NCI-H146 treated with DMSO at 0.1 percent for 48 hours (cell line): ENCODE data around the gene FLOT1.
"Not testable (repeated sequence)": the region's sequence is repeated elsewhere in the genome, so short reads cannot be mapped to it uniquely, and the experiment has no call there.

ENCODE experiments used
- DNase-seq: peaks from one replicate; lab custom pipeline; 2025; ENCODE audit not compliant: unreplicated experiment; lab: John Stamatoyannopoulos, UW

FLOT1 gene

GRCh38 chr6:30723843-30724741 lies 18.4 kb downstream of the FLOT1 start:
- DNase-seq, result not testable (repeated sequence)

GRCh38 chr6:30723159-30723842 lies 19.2 kb downstream of the FLOT1 start:
- DNase-seq, result not testable (repeated sequence)

- DNase-seq, result peak; percentile 37
Measured at GRCh38 chr6:30722280-30723112, 20.0 kb downstream of the FLOT1 start.

GRCh38 chr6:30722025-30722279 lies 20.5 kb downstream of the FLOT1 start:
- not testable (repeated sequence) for DNase-seq

GRCh38 chr6:30721198-30722024 lies 21.1 kb downstream of the FLOT1 start:
- peak; percentile 72 for DNase-seq

GRCh38 chr6:30720738-30721197 lies 21.7 kb downstream of the FLOT1 start:
- DNase-seq, result peak; percentile 53

GRCh38 chr6:30719791-30720737 lies 22.4 kb downstream of the FLOT1 start, which contains the start of gene TUBB:
Gene TUBB, plus strand, starts transcription at chr6:30720352. Its CDS starts 155 bp downstream, at chr6:30720507.
- DNase-seq, result peak; percentile 94

- DNase-seq, result peak; percentile 50
Measured at GRCh38 chr6:30719356-30719755, 23.1 kb downstream of the FLOT1 start.

- DNase-seq, result not testable (repeated sequence)
Measured at GRCh38 chr6:30717845-30718720, 24.4 kb downstream of the FLOT1 start.

GRCh38 chr6:30717129-30717844 lies 25.2 kb downstream of the FLOT1 start, which contains the start of gene MDC1:
Gene MDC1, minus strand, starts transcription at chr6:30717281. Its CDS starts 2,106 bp downstream, at chr6:30715175.
- DNase-seq, result peak; percentile 99

GRCh38 chr6:30716879-30717128 lies 25.7 kb downstream of the FLOT1 start:
- no peak for DNase-seq

GRCh38 chr6:30714263-30714662 lies 28.2 kb downstream of the FLOT1 start:
- no peak for DNase-seq

- no peak for DNase-seq
Measured at GRCh38 chr6:30712441-30712945, 30.0 kb downstream of the FLOT1 start.

GRCh38 chr6:30711758-30712380 lies 30.6 kb downstream of the FLOT1 start:
- DNase-seq, result no peak

- DNase-seq, result no peak
Measured at GRCh38 chr6:30709101-30709868, 33.2 kb downstream of the FLOT1 start.

- peak; percentile 80 for DNase-seq
Measured at GRCh38 chr6:30707281-30707850, 35.1 kb downstream of the FLOT1 start.
